GM19372 (cell line): Measurements from ENCODE around the gene PRR14L.
"Not testable (repeated sequence)": the region's sequence is repeated elsewhere in the genome, so short reads cannot be mapped to it uniquely, and the experiment has no call there.

Source experiments
- ATAC-seq: cut with Tn5 transposase; IDR thresholded peaks from one replicate; pipeline ENCODE4 v1.9.1; 2021; ENCODE audit warnings: mild to moderate bottlenecking, low read depth, moderate library complexity; ENCODE audit not compliant: unreplicated experiment

PRR14L gene

GRCh38 chr22:31683181-31684105, 66.5 kb downstream of the PRR14L start:
- ATAC-seq: no peak

GRCh38 chr22:31682751-31683150, 67.2 kb downstream of the PRR14L start:
- ATAC-seq: no peak

DNA sequence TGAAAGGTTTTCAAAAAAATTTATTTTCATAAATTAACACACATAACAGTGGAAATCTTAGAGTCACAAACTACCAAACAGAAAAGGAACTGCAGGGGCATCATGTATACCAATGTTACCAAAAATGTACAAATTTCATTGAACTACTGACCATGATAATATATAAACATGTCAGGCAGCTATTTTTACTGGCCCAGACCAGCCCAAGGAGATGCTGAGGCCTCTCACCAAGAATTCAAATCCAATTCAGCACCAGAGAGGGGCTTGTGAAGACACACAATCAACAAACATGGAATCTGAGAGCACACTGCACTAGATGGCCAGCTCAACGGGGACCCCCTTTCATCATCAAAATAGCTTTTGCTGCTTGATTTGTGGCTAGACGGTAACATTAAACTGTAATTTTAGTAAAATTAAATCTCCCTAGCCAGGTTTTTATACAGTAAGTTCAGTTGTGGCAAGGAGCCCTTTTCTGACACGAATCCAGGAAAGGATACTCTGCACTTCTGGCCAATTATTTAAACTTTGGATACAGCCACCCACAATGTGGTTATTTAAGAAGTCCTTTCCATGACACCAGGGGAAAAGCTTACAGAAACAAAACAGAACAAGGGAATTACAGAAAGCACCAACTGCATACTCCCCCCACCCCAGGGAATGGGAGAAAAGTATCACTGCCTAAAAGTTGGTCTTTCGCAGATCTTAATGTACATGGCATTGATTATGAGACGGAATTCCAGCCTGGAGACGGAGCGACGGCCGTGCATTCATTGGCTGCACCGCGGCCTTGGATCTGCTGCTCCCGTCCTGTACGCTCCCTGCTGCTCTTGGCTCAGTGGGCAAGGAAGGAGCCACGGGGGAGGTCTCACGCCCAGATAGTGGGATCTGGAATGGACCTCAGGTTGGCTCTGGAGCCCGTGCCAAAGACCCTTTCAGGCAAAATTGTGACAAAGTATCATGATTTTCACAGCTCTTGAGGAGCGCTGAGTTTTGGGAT, 68.3 kb downstream of the PRR14L start:
- ATAC-seq: no peak

- no peak for ATAC-seq
Observed at GRCh38 chr22:31680861-31681341, 69.0 kb downstream of the PRR14L start.

- no peak for ATAC-seq
Observed at GRCh38 chr22:31678748-31679147, 71.2 kb downstream of the PRR14L start.

GRCh38 chr22:31676700-31677099, 73.2 kb downstream of the PRR14L start:
- peak; percentile 100 for ATAC-seq

DNA sequence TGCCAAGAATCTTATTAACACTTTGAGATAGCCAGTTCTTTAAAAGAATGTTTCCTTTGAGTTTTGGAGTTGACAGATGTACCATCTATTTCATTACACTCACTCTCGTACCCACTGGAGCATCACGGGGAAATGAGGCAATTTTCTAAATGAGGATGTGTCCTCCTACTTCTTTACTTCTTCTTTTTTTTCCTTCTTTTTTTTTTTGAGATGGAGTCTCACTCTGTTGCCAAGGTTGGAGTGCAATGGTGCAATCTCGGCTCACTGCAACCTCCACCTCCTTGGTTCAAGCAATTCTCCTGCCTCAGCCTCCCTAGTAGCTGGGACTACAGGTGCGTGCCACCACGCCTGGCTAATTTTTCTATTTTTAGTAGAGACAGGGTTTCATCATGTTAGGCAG, 75.7 kb downstream of the PRR14L start:
- not testable (repeated sequence) for ATAC-seq

- not testable (repeated sequence) for ATAC-seq
Observed at GRCh38 chr22:31668849-31669248, 81.1 kb downstream of the PRR14L start.

GRCh38 chr22:31662668-31663037, 87.3 kb downstream of the PRR14L start:
- no peak for ATAC-seq

GRCh38 chr22:31661851-31662667, 87.9 kb downstream of the PRR14L start, which contains the start of gene PISD:
TSS of gene PISD (minus strand) at chr22:31662215. CDS start at chr22:31662208, 7 bp downstream.
- ATAC-seq: peak; percentile 86

GRCh38 chr22:31660860-31661341, 89.0 kb downstream of the PRR14L start:
- ATAC-seq: not testable (repeated sequence)

DNA sequence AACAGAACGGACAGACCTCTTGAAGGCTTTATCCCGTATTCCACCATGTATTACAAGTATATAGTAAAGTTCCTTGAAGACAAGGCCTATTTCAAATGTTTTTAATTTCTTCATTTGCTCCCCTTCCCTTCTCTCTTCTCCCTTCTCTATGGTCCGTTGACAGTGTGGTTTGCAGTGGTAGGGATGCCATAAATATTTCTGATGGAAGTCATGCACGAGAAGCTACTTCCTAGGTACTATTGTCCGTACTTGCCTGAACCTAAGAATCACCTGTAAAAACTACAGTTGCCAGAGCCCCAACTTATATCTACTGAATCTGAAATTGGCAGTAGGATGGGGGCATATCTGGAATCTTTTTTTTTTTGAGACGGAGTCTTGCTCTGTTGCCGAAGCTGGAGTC, 90.7 kb downstream of the PRR14L start:
- no peak for ATAC-seq

GRCh38 chr22:31654408-31654807, 95.5 kb downstream of the PRR14L start:
- no peak for ATAC-seq

DNA sequence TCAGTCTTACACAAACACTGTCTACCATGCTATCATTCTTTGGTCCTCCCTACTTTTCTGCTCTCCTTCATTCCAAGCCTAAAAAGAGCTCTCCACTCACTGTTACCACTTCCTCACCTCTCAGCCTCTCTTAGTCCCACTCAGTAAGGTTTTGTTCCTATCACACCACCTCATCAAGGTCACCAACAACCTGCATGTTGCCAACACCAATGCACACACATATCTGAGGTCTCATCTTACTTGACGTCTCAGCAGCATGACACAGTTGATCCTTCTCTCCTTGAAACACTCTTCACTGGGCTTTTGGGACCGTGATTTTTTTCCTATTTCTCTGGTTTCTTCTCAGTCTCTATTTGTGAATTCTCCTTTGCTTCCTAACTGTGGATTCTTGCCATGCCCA, 96.0 kb downstream of the PRR14L start:
- ATAC-seq: no peak

DNA sequence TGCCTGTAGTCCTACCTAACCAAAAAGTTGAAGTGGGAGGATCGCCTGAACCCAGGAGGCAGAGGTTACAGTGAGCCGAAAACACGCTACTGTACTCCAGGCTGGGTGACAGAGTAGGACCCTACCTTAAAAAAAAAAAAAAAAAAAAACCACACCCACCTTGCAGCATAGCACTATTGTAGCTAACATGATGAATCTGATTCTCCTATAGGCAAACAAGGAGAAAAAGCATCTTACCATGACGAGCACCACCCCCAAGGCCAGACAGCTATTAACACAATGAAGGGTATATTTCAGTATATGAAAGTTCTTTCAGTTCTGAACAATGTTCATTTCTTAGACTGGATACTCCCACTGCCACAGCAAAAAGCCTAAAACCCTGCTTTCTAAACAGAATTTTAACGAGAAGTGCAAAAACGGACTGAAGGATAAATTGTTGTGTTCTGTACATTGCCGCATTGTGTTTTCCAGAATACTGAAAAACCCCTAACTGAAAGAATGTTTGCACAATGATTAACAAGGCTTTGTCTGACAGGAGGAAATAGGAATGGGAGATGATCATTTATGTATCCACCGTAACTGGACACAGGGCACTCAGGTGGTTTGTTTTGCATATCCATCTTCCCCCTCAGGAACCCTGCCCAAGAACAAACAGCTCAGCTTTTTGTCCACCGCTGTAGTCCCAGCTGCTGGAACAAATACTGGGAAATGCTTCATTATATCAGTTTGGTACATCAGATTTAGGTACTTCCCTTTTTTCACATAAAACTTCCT, 96.8 kb downstream of the PRR14L start:
- no peak for ATAC-seq

DNA sequence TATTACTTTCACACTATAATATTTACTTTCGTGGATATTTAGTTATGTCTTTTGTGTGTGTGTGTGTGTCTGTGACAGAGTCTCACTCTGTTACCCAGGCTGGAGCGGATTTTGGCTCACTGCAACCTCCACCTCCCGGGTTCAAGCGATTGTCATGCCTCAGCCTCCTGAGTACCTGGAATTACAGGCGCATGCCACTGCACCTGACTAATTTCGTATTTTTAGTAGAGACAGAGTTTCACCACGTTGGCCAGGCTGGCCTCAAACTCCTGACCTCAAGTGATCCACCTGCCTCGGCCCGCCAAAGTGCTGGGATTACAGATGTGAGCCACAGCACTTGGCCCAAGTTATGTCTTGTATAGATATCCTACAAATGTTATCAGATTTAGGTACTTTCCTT, 97.8 kb downstream of the PRR14L start:
- no peak for ATAC-seq

DNA sequence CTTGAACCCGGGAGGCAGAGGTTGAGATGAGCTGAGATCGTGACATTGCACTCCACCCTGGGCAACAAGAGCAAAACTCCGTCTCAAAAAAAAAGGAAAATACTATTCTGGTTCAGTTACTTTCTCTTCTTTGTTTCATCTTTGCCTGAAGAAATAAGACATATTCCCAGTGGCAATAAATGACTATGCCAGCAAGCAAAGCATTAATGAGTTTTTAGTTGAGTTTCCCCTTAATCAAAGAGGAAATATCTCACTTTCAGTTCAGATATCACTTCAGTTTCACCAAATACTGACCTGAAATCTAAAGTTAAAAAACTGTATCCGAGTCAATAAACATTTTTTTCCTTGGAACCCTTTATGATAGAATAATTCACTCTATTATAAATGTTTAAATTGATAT, 98.3 kb downstream of the PRR14L start:
- ATAC-seq: no peak

- no peak for ATAC-seq
Observed at GRCh38 chr22:31650391-31650790, 99.5 kb downstream of the PRR14L start.
